HEK293T (cell line): Measurements from ENCODE around the gene MN1.

Experiments used
- ARNT ChIP-seq: fragments of 450-650 bp; IDR thresholded peaks from 2 replicates; pipeline ENCODE4 v1.6.1; 2017; ENCODE audit warnings: mild to moderate bottlenecking
- CTBP1 ChIP-seq: fragments of 450-650 bp; IDR thresholded peaks from 2 replicates; pipeline ENCODE4 v1.6.1; 2016; ENCODE audit warnings: borderline replicate concordance
- ELF4 ChIP-seq: fragments of 450-650 bp; IDR thresholded peaks from 2 replicates; pipeline ENCODE4 v1.6.1; 2017; ENCODE audit warnings: antibody characterized with exemption
- FOXK2 ChIP-seq: fragments of 450-650 bp; IDR thresholded peaks from 2 replicates; pipeline ENCODE4 v1.6.1; 2016; ENCODE audit warnings: mild to moderate bottlenecking
- FOXM1 ChIP-seq: fragments of 450-650 bp; IDR thresholded peaks from 2 replicates; pipeline ENCODE4 v1.6.1; 2017; ENCODE audit warnings: mild to moderate bottlenecking, borderline replicate concordance
- NFRKB ChIP-seq: fragments of 450-650 bp; IDR thresholded peaks from 2 replicates; pipeline ENCODE4 v1.6.1; 2016; ENCODE audit warnings: mild to moderate bottlenecking, moderate library complexity
- SP1 ChIP-seq: fragments of 450-650 bp; IDR thresholded peaks from 2 replicates; pipeline ENCODE4 v1.6.1; 2017
- SUZ12 ChIP-seq: fragments of 450-650 bp; IDR thresholded peaks from 2 replicates; pipeline ENCODE4 v1.6.1; 2016; ENCODE audit warnings: mild to moderate bottlenecking
- TF ChIP-seq, protein P1 (sequence below): fragments of 450-650 bp; IDR thresholded peaks from 2 replicates; pipeline ENCODE4 v1.6.1; 2016

DNA sequence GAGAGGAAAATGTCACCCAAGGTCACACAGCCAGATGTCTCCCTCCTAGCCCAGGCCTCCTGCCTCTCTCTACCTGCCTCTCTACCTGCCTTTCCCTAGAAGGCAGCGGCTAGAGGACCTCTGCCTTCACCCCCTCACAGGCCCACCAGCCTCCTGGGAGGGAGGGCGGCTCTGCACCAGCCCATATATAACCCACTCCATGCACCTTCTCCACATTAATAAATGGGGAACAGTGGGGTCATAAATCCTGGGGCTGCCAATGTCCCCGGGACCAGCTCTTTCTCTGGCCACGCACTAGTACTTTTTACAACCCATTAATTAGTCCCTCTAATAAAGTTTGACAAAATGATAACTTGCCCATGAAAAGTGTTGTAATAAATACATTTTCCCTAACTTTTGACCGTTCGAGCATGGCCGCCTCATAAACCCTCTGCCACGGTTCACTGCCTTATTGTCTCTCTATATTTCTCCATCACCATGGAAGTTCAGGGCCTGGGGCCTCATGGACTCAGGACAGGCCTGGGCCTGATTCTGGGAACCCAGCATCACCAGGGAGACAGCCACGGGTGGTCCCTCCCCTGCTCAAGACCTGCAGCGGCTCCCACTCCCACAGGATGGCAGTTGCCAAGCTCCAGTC is 102.1 kb downstream of the MN1 start:
- no peak for TF ChIP-seq FOXM1
- no peak for TF ChIP-seq SP1
- TF ChIP-seq SUZ12, result no peak
- no peak for TF ChIP-seq ARNT
- no peak for TF ChIP-seq ELF4
- TF ChIP-seq, protein P1, sequence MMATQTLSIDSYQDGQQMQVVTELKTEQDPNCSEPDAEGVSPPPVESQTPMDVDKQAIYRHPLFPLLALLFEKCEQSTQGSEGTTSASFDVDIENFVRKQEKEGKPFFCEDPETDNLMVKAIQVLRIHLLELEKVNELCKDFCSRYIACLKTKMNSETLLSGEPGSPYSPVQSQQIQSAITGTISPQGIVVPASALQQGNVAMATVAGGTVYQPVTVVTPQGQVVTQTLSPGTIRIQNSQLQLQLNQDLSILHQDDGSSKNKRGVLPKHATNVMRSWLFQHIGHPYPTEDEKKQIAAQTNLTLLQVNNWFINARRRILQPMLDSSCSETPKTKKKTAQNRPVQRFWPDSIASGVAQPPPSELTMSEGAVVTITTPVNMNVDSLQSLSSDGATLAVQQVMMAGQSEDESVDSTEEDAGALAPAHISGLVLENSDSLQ, result no peak
- TF ChIP-seq FOXK2, result no peak
- TF ChIP-seq NFRKB, result no peak
- TF ChIP-seq CTBP1, result no peak
